Endothelial cell of hepatic sinusoid (primary cell): ENCODE data around the gene PCMT1.
"Not testable (repeated sequence)": the region's sequence is repeated elsewhere in the genome, so short reads cannot be mapped to it uniquely, and the experiment has no call there.

Source experiments
- in situ Hi-C: cut with HindIII; loops from 2 replicates; pipeline ENCODE4 v1.10.0; 2017; ENCODE audit warnings: low sequenced_read_pairs

The PCMT1 gene

DNA sequence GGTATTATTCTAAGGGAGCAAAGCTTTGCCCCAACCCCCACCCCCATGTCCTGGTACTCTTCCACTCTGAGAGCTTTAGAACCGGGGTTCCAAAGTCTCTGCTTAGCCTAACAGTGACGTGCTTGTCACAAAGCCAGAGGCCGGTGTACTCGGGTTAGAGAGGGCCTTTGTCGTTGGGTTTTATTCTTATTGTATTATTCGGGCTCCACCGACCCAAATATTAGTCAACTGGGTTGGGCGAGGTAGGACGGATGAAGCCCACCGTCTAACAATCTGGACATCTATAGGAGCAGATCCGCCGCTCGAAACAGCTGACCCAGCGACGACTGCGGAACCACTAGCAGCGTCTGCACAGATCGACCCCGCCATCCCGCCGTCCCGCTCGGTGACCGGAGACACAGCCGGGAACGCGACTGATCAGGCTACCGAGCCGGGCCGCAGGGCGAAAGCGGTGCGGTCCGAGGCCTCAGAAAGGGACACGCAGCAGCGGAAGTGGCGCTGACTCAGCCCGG, 403 bp upstream of the PCMT1 start:
- in situ Hi-C loops: not testable (repeated sequence)

DNA sequence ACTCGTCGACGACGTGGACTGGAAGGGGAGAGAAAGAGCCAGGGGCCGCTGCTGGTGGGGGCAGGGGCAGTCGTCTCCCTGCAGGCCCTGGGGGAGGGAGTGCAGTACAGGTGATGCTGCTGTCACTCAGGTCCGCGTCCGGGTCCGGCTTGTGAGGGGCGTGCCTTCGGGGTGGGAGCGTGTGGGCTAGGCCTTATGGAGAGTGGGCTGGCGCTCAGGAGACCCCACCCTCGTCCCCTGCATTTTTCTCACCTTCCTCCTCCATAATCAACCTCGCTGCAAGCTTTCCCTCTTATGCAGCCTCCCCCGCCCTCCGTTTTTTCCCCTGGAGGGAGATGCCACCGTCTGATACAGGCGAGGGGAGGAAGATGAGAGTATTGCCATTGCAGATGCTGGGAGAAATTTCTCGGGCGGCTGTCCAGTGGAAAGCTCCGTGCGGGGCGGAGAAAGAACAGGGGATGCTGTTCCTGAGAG, 632 bp downstream of the PCMT1 start:
- in situ Hi-C loops: no loop called here

GRCh38 chr6:149751239-149751638, 1.7 kb downstream of the PCMT1 start:
- in situ Hi-C loops: no loop called here

DNA sequence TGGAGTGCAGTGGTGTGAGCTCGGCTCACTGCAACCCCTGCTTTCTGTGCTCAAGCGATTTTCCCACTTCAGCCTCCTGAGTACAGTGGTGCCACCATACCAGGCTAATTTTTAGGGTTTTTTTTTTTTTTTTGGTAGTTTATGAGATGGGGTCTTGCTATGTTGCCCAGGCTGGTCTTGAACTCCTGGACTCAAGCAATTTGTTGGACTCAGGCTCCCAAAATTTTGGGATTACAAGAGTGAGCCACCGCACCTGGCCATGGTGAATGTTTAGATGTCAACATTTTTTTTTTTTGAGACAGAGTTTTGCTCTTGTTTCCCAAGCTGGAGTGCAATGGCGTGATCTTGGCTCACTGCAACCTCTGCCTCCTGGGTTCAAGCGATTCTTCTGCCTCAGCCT, 2.4 kb downstream of the PCMT1 start:
- in situ Hi-C loops: not testable (repeated sequence)

GRCh38 chr6:149752600-149753373, 3.2 kb downstream of the PCMT1 start:
- in situ Hi-C loops: no loop called here

- in situ Hi-C loops: not testable (repeated sequence)
Measured at GRCh38 chr6:149753374-149753637, 3.8 kb downstream of the PCMT1 start.

GRCh38 chr6:149754548-149754947, 5.0 kb downstream of the PCMT1 start:
- in situ Hi-C loops: no loop called here

DNA sequence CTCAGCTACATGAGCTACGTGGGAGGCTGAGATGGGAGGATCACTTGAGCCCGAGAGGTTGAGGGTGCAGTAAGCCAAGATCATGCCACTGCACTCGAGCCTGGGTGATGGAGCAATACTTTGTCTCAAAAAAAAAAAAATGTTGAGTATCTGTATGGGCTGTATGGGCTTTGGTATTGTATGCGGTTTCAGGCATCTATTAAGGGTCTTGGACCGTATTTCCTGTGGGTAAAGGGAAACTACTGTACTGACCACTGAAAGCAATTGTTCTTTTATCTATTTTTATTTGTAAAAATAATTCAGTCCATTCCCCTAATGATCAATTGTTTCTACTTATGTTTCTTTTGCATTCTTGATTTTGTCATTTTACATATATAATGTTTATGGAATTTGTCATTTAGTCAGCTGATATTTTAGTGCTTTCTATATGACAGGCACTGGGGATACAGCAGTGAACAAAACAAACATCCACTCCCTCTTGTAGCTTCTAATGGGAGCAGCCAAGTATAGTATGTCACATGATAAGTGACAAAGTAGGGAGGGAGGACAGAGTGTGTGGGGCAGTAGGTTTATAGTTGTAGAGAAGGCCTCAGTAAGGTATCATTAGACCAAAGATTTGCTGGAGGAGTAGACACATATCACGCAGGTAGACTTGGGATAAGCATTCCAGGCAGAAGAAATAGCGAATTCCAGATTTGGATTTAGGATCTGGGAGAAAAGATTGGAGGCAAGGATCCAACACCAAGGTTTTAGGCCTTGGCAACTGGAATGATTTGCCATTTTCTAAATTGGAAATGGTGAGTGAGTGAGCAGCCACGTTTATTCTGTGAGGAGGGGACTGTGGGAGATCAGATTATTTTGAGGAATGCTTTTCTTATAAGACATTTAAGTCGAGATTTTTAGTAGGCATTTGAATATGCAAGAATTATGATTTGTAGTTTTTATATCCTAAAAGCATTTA, 6.0 kb downstream of the PCMT1 start:
- in situ Hi-C loops: no loop called here

DNA sequence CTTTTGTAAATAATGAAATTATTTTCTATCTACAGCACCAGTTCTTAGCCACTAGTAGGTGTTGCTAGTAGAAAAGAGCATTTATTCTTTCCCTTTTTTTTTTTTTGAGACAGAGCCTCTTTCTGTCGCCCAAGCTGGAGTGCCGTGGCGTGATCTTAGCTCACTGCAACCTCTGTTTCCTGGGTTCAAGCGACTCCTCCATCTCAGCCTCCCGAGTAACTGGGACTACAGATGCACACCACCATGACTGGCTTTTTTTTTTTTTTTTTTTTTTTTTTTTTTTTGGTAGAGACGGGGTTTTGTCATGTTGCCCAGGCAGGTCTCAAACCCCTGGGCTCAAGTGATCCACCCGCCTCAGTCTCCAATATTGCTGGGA, 6.7 kb downstream of the PCMT1 start:
- in situ Hi-C loops: no loop called here

- in situ Hi-C loops: no loop called here
Measured at GRCh38 chr6:149761438-149761837, 11.9 kb downstream of the PCMT1 start.

DNA sequence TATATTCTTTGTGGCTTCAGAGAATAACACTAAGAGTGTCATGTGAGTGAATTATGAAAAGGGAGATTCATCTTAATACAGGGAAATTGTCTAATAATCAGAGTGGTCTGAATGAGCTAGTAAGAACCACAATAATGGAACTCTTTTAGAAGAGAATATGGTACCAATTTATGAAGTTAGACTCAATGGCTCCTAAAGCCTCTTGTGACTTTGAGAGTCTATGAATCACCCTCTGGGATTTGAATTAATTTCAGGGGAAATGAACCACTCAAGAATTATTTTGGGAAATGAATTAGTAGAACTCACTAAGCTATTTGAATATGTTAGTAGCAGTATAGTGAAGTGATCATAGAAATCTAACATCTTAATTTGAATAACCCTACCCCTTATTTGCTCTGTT, 14.3 kb downstream of the PCMT1 start:
- in situ Hi-C loops: no loop called here

DNA sequence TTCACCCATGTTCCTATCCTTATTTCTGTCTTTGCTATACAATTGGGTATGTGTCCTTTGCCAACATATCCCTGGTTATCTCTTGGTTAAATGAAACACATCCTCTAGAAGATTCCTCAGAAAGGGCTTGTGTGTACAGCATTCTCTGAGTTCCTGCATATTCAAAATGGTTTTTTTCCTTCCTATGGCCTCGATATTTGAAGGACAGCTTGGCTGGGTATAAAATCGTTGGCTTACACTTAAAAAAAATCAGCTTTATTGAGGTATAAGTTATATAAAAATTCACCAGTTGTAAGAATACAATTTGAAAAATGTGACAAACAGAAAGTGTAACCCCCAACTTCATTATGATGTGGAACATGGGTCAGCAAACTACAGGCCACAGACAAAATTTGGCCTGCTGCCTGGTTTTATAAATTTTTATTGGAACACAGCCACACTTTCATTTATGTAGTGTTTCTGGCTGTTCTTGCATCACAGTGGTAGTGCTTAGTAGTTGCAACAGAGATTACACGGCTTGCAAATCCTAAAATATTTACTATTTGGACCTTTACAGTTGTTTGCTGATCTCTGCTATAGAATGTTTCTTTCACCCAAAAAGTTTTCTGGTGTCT, 16.7 kb downstream of the PCMT1 start:
- in situ Hi-C loops: no loop called here

- in situ Hi-C loops: no loop called here
Measured at GRCh38 chr6:149769676-149770075, 20.1 kb downstream of the PCMT1 start.

GRCh38 chr6:149771185-149771584, 21.6 kb downstream of the PCMT1 start:
- in situ Hi-C loops: no loop called here

DNA sequence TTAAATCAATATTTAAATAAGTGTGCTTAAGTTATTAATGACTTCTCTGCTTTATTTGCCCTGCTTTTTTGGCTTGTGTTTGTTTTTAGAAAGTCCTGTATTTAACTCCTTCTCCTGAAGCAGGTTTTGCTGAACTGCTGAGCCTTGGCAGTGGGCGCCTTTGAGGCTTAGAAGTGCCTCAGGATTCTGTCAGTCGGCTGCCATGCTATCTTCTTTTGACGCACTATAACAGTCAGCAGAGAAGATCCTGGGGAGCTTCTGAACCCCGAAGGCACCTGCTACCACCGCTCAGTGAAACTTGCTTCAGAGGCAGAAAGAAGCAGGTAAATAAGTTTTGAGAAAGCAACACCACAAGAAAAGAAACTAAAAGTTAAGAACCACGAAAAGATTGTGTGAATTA, 22.4 kb downstream of the PCMT1 start:
- in situ Hi-C loops: no loop called here

DNA sequence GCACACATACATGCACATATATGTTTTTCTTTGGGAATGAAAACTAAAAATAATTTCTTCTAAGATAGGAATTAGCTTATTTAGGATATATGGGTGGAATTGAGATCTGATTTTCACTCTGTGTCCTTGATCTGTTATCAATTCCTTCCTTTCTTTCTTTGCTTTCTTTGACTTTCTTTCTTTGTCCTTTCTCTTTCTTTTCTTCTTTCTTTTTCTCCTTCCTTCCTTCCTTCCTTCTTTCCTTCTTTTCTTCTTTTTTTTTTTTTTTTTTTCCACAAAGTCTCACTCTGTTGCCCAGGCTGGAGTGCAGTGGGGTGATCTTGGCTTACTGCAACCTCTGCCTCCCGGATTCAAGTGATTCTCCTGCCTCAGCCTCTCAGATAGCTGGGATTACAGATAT, 28.1 kb downstream of the PCMT1 start:
- in situ Hi-C loops: no loop called here

DNA sequence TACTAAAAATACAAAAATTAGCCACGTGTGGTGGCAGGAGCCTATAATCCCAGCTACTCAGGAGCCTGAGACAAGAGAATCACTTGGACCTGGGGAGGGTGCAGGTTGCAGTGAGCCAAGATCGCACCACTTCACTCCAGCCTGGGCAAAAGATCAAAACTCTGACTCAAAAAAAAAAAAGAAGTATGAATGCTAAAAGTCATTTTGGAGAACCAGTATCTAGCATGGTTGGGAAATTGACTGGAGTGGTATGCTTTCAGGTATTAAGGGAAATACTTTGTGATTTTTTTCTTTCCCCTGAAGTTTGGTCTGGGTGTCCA, 30.1 kb downstream of the PCMT1 start:
- in situ Hi-C loops: no loop called here

- in situ Hi-C loops: no loop called here
Measured at GRCh38 chr6:149781715-149782114, 32.2 kb downstream of the PCMT1 start.

DNA sequence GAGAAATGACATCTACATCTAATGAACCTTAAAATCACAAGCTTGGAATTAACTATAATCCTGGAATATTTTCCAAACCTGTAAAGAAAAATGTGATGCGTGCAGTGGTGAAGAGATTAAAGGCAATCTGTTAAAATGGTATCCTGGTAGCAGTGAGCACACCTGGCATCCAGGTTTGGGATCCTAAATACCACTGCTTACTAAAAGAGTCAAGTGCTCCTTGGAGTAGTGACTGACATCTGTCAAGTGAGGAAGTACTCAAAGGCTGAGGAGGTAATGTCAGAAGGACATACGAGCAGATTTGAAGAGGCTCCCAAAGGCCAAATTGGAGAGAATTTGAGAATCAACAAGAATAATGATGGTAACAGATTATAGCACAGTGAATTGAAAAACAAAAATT, 32.8 kb downstream of the PCMT1 start:
- in situ Hi-C loops: no loop called here

DNA sequence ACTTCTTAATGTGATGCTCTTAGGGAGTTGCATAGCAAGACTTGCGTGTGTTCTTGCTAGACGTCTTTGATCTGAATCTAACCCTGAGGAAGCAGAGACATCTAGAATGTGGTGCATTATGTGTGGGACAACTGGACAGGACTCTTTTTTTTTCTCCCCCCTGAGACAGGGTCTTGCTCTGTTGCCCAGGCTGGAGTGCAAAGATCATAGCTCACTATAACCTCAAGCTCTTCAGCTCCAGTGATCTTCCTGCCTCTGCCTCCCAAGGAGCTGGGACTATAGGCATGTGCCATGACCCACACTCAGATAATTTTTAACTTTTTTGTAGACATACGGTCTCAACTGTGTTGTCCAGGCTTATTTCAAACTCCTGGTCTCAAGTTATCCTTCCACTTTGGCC, 34.0 kb downstream of the PCMT1 start:
- in situ Hi-C loops: no loop called here

GRCh38 chr6:149806127-149806526, 56.6 kb downstream of the PCMT1 start:
- in situ Hi-C loops: no loop called here

DNA sequence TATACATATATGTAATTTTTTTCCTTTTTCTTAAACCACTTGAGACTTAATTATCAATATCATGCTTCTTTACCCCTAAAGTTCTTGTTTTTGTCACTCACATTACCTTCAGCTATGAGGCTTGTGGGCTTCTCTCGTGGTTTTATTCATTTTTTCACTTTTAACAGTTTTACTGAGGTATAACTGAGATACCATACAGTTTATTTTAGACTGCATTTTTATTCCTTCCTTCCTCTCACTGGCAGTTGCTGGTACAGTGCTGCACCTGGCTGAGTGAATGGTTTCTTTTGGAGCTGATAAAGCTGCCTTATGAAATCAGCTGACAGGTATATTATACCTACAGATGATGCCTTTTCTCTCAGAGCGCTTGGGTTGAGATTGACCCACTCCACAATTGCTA, 60.3 kb downstream of the PCMT1 start:
- in situ Hi-C loops: no loop called here
